GM10248 (cell line): ENCODE results near the gene TBL2.

Experiments
- CTCF ChIA-PET: fragments of 300-600 bp; sonication (Branson Sonifier 250); formaldehyde crosslinking; extraction: SDS; loops from one replicate; lab custom pipeline; 2021; ENCODE audit warnings: antibody characterized with exemption; lab: Yijun Ruan, JAX
- POLR2A ChIA-PET: fragments of 350-650 bp; sonication (Branson Sonifier 250); formaldehyde crosslinking; extraction: SDS; loops from one replicate; lab custom pipeline; 2020; ENCODE audit warnings: antibody characterized with exemption; lab: Yijun Ruan, JAX
- DNase-seq: peaks from one replicate; pipeline ENCODE4 v3.0.0; 2012; ENCODE audit errors: extremely low spot score
- TF ChIP-seq, protein P1 (sequence below): IDR thresholded peaks from 2 replicates; pipeline ENCODE4 v1.5.1; 2012; ENCODE audit warnings: mild to moderate bottlenecking, low read depth; ENCODE audit errors: extremely low read depth, missing control alignments, control extremely low read depth

The TBL2 gene

DNA sequence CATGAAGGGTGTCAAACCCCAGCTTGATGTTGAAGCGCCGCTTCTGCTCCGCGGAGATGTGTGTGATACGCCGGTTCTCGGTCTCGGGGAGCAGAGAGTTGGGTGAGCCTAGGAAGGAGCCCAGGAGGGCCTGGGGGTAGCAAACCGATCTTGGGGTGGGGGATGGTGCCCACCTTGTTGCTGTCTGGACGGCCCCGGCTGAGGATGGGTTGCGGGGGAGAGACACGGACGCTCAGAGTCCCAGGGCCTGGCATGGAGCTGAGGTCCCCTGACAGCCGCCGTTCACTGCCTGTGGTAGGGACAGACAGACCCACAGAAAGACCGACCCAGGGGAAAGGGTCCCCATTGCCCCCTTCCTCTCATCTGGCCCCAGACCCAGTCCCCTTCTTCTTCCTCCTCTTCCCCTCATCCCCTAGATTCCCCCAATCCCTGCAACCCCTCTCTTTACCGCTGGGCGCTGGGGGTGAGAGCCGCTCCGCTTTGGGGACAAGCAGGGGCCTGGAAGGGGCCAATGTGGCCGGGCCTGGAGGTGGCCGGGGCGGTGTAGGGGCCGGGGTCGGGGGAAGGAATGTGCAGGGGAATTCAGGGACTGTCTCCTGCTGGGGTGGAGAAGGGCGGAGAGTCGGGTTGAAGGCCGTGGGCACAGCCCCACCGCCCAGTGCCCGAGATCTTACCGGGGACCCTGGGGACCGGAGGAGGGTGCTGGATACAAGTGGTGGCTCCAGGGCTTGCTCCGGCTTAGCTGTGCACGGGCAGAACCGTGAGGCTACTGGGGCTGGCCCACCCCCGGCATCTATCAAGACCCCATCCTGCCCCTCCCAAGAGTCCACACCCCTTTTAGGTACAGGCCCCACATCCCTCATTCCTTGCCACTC, 18.0 kb upstream of the TBL2 start:
- TF ChIP-seq, protein P1, sequence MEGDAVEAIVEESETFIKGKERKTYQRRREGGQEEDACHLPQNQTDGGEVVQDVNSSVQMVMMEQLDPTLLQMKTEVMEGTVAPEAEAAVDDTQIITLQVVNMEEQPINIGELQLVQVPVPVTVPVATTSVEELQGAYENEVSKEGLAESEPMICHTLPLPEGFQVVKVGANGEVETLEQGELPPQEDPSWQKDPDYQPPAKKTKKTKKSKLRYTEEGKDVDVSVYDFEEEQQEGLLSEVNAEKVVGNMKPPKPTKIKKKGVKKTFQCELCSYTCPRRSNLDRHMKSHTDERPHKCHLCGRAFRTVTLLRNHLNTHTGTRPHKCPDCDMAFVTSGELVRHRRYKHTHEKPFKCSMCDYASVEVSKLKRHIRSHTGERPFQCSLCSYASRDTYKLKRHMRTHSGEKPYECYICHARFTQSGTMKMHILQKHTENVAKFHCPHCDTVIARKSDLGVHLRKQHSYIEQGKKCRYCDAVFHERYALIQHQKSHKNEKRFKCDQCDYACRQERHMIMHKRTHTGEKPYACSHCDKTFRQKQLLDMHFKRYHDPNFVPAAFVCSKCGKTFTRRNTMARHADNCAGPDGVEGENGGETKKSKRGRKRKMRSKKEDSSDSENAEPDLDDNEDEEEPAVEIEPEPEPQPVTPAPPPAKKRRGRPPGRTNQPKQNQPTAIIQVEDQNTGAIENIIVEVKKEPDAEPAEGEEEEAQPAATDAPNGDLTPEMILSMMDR: no peak
- ChIA-PET POLR2A (no interaction called here), CTCF (interaction anchor here (1.1 to 3.1 kb wide), 3 partner anchors 10 to 11 kb away, joined by 3 to 12 read pairs (median 4); no protein-coding TSS in a partner anchor)
- no peak for DNase-seq

DNA sequence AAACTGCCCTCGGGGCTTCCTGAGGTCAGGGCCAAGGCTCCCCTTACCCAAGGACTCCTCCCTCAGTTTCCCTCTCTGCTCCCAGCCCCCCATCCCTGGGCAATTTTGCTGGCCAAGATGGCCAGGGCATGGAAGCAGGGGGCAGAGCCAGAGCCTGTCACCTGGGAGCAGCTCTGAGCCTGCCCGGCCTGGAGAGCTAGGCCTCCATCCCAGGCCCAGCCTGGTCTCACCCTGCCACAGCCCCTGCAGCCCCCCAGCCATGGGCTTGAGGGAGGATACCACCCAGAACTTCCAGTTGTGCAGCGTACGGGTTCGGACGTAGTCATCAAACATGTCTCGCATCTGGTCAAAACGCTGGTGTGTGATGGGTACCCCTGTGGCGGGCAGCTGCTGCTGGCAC, 17.0 kb upstream of the TBL2 start:
- CTCF ChIA-PET: interaction anchor here (1.1 to 3.1 kb wide), 3 partner anchors 9 to 12 kb away, joined by 3 to 12 read pairs (median 4); no protein-coding TSS in a partner anchor
- no peak for DNase-seq
- TF ChIP-seq, protein P1: no peak
- POLR2A ChIA-PET: no interaction called here

DNA sequence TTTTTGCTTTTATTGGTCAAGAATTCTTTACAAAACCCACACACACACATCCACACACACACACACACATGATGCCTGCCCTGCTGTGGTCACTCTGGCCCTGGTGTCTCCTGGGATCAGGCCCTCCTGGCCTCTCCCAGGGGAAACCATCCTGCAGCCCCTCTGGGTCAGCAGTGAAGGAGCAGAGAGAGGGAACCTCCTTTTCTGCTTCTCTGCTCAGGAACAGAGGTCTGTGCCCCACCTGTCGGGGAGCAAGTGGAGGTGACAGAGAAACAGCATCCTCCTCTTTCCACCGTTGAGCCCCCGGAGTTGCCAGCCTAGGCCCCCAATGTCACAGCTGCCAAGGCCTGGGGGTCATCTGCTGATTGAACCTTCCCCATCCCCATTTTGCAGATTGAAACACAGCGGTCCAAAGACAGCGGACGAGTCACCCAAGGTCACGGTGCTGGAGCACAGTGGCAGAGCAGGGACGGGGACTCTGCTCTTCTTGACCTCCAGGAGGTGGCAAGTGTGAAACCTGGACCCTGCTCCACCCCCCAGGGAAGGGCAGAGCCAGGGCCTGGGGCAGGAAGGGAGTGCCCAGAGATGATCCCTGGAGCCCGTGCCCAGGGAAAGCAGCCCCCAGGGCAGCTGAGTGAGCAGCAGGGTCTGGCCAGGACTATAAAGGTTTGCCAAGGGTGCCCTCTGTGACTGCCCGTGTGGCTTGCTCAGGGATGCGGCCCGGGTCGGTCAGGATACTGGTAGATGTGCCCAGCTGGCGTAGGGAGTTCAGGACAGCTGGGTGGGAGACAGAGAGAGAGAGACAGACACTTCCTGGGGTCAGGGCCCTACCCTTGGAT, 15.0 kb upstream of the TBL2 start:
- TF ChIP-seq, protein P1: no peak
- POLR2A ChIA-PET: no interaction called here
- no peak for DNase-seq
- CTCF ChIA-PET: interaction anchor here (1.5 to 2.1 kb wide), 2 partner anchors 14 to 142 kb away, joined by 5 to 8 read pairs; no protein-coding TSS in a partner anchor

DNA sequence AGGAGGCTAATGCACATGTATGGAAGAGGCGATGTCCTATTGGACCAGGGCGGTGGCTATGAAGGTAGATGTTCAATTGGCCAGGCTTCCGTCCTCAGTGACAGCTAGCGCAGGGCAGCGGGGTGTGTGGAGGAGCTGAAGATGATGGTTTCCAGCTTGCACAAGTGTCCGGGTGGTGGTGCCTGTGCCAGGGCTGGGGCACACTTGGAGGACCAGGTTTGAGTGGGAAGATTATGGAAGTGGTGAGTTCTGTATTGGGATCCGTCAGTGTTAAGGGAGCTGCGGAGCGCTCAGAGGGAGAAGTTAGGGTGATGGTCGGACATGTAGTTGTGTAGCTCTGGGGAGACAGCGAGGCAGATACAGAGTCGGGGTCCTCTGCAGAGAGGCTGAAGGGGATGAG, 8.5 kb upstream of the TBL2 start:
- TF ChIP-seq, protein P1: no peak
- ChIA-PET CTCF (interaction anchor here (1.0 to 6.6 kb wide), 3 partner anchors 9 to 138 kb away, joined by 4 to 55 read pairs (median 6); no protein-coding TSS in a partner anchor), POLR2A (no interaction called here)
- no peak for DNase-seq

DNA sequence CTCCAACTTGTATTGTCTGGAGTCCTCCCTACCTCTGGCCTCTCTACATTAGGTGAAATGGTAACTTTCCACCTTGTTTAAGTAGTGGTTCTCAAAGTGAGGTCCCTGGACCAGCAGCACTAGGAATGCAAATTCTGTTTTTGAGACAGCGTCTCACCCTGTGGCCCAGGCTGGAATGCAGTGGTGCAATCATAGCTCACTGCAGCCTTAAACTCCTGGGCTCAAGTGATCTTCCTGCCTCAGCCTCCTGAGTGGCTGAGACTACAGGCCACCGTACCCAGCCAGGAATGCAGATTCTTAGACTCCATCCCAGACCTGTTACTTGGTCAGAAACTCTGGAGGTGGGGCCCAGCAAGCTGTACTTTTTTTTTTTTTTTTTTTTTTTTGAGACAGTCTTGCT, 6.8 kb upstream of the TBL2 start:
- CTCF ChIA-PET: interaction anchor here (0.9 to 6.6 kb wide), 3 partner anchors 11 to 817 kb away, joined by 3 to 55 read pairs (median 3); no protein-coding TSS in a partner anchor
- POLR2A ChIA-PET: interaction anchor here (0.6 kb wide), 1 partner anchor 953 kb away, joined by 6 read pairs; no protein-coding TSS in a partner anchor
- TF ChIP-seq, protein P1: no peak
- DNase-seq: no peak
